HepG2 (cell line): ENCODE measurements around the gene CPT1B. TPM values are rescaled to one million over a fixed set of nuclear protein-coding genes. Genes with fewer than 3 reads are reported as not detected.
A peak's percentile ranks its signal among the peaks of the same experiment; 100 is the strongest.

ENCODE experiments used
- ASH2L ChIP-seq: fragments of 300-600, 200-600 bp; sonication (generic); IDR thresholded peaks from 2 replicates; pipeline ENCODE4 v1.7.0; 2017; ENCODE audit warnings: low read depth, mild to moderate bottlenecking, moderate library complexity, mixed read lengths, low read length; ENCODE audit not compliant: insufficient read length
- CBX5 ChIP-seq: sonication (generic); formaldehyde crosslinking; IDR thresholded peaks from 2 replicates; pipeline ENCODE4 v1.4.0; 2020; ENCODE audit warnings: missing genetic modification reagents, borderline replicate concordance
- FOXA1 ChIP-seq, 2 experiments: fragments of 450-650 bp in 1 of 2; sonication (generic) in 1 of 2; formaldehyde crosslinking in 1 of 2; IDR thresholded peaks; 2 replicates each; pipeline versions ENCODE4 v1.4.0 to v1.6.1; 2016 to 2020; ENCODE audit warnings: missing genetic modification reagents in 1 of 2
- FOXP4 ChIP-seq: sonication (generic); formaldehyde crosslinking; IDR thresholded peaks from 2 replicates; pipeline ENCODE4 v1.4.0; 2020; ENCODE audit warnings: missing genetic modification reagents
- GTF2F1 ChIP-seq: fragments of 150-350 bp; IDR thresholded peaks from 2 replicates; pipeline ENCODE4 v1.6.1; 2014; ENCODE audit warnings: low read length
- HDAC2 ChIP-seq: sonication (generic); formaldehyde crosslinking; IDR thresholded peaks from 2 replicates; pipeline ENCODE4 v1.4.0; 2020; ENCODE audit warnings: missing genetic modification reagents
- HOXA9 ChIP-seq: sonication (generic); formaldehyde crosslinking; IDR thresholded peaks from 2 replicates; pipeline ENCODE4 v1.8.1; 2022; ENCODE audit warnings: missing genetic modification reagents, mild to moderate bottlenecking, moderate library complexity, borderline replicate concordance
- ISL2 ChIP-seq: sonication (generic); formaldehyde crosslinking; IDR thresholded peaks from 2 replicates; pipeline ENCODE4 v1.5.0; 2020; ENCODE audit warnings: missing genetic modification reagents
- KAT7 ChIP-seq: IDR thresholded peaks from 2 replicates; pipeline ENCODE4 v1.6.1; 2018; ENCODE audit warnings: borderline replicate concordance, missing compliant biosample characterization
- KDM5A ChIP-seq: fragments of 200-600 bp; sonication (generic); IDR thresholded peaks from 2 replicates; pipeline ENCODE4 v1.7.0; 2018; ENCODE audit warnings: antibody characterized with exemption, mild to moderate bottlenecking, low read length, borderline replicate concordance
- MATR3 ChIP-seq: sonication (generic); formaldehyde crosslinking; IDR thresholded peaks from 2 replicates; pipeline ENCODE4 v1.4.0; 2020; ENCODE audit warnings: missing genetic modification reagents
- MLX ChIP-seq: IDR thresholded peaks from 2 replicates; pipeline ENCODE4 v1.6.1; 2016
- MTA3 ChIP-seq: sonication (generic); formaldehyde crosslinking; IDR thresholded peaks from 2 replicates; pipeline ENCODE4 v1.4.0; 2020; ENCODE audit warnings: missing genetic modification reagents
- MTF2 ChIP-seq: sonication (generic); formaldehyde crosslinking; IDR thresholded peaks from 2 replicates; pipeline ENCODE4 v1.5.0; 2020; ENCODE audit warnings: missing genetic modification reagents, borderline replicate concordance
- NCOR1 ChIP-seq: fragments of 200-600 bp; sonication (generic); IDR thresholded peaks from 2 replicates; pipeline ENCODE4 v1.7.0; 2017; ENCODE audit warnings: antibody characterized with exemption, low read length, borderline replicate concordance
- ONECUT2 ChIP-seq: sonication (generic); formaldehyde crosslinking; IDR thresholded peaks from 2 replicates; pipeline ENCODE4 v1.4.0; 2020; ENCODE audit warnings: missing genetic modification reagents
- REPIN1 ChIP-seq: sonication (generic); formaldehyde crosslinking; IDR thresholded peaks from 2 replicates; pipeline ENCODE4 v1.8.0; 2022; ENCODE audit warnings: missing genetic modification reagents, low read depth, mild to moderate bottlenecking, borderline replicate concordance
- SAP130 ChIP-seq: IDR thresholded peaks from 2 replicates; pipeline ENCODE4 v1.6.1; 2016; ENCODE audit warnings: low read depth
- SMAD1 ChIP-seq: sonication (generic); formaldehyde crosslinking; IDR thresholded peaks from 2 replicates; pipeline ENCODE4 v1.4.0; 2020; ENCODE audit warnings: missing genetic modification reagents, low read depth, mild to moderate bottlenecking, borderline replicate concordance
- SSRP1 ChIP-seq: IDR thresholded peaks from 2 replicates; pipeline ENCODE4 v1.6.1; 2016; ENCODE audit warnings: control low read depth
- SUZ12 ChIP-seq: fragments of 150-350 bp; IDR thresholded peaks from 2 replicates; pipeline ENCODE4 v1.6.1; 2014; ENCODE audit warnings: low read depth, low read length
- TBX2 ChIP-seq: sonication (generic); formaldehyde crosslinking; IDR thresholded peaks from 2 replicates; pipeline ENCODE4 v1.5.0; 2020; ENCODE audit warnings: missing genetic modification reagents, mild to moderate bottlenecking, borderline replicate concordance
- XRCC5 ChIP-seq: fragments of 200-400 bp; formaldehyde crosslinking; optimal IDR thresholded peaks from 2 replicates; pipeline ENCODE3; 2017; ENCODE audit warnings: mild to moderate bottlenecking, low read length
- ZFY ChIP-seq: sonication (generic); formaldehyde crosslinking; IDR thresholded peaks from 2 replicates; pipeline ENCODE4 v1.4.0; 2020; ENCODE audit warnings: missing genetic modification reagents
- ZNF205 ChIP-seq: IDR thresholded peaks from 2 replicates; pipeline ENCODE4 v1.6.1; 2018; ENCODE audit warnings: missing biosample characterization, missing genetic modification reagents
- ZNF337 ChIP-seq: sonication (generic); formaldehyde crosslinking; IDR thresholded peaks from 2 replicates; pipeline ENCODE4 v1.5.1; 2020; ENCODE audit warnings: missing genetic modification reagents, low read depth, mild to moderate bottlenecking, borderline replicate concordance
- ZNF350 ChIP-seq: sonication (generic); formaldehyde crosslinking; IDR thresholded peaks from 2 replicates; pipeline ENCODE4 v1.4.0; 2020; ENCODE audit warnings: mild to moderate bottlenecking, low read depth, missing genetic modification reagents, borderline replicate concordance
- ZNF570 ChIP-seq: sonication (generic); formaldehyde crosslinking; IDR thresholded peaks from 2 replicates; pipeline ENCODE4 v1.4.0; 2020; ENCODE audit warnings: mild to moderate bottlenecking, missing genetic modification reagents, borderline replicate concordance
- ZNF678 ChIP-seq: sonication (generic); formaldehyde crosslinking; IDR thresholded peaks from 2 replicates; pipeline ENCODE4 v1.4.0; 2020; ENCODE audit warnings: mild to moderate bottlenecking, missing genetic modification reagents
- ZNF703 ChIP-seq: sonication (generic); formaldehyde crosslinking; IDR thresholded peaks from 2 replicates; pipeline ENCODE4 v1.5.1; 2020; ENCODE audit warnings: missing genetic modification reagents, mild to moderate bottlenecking, moderate library complexity, borderline replicate concordance
- ZSCAN31 ChIP-seq: sonication (generic); formaldehyde crosslinking; IDR thresholded peaks from 2 replicates; pipeline ENCODE4 v1.5.0; 2020; ENCODE audit warnings: low read depth, mild to moderate bottlenecking, missing genetic modification reagents
- polyA plus RNA-seq, 8 experiments: library from polyadenylated mRNA; depleted of rRNA in 3 of 8; stranded (reverse) in 7 of 8; unstranded in 1 of 8; fragments of >200 nt; fragmentation: Illumina TruSeq in 4 of 8; extraction: Trizol in 4 of 8; gene quantifications; 2 replicates each; pipeline versions ENCODE4 v1.2.1 to v1.2.3, GENCODE V29; 2011 to 2016; ENCODE audit warnings: low read depth in 4 of 8, missing spikeins in 1 of 8, mixed read lengths in 1 of 8; ENCODE audit not compliant: insufficient read depth in 1 of 8
- total RNA-seq, 5 experiments: library from RNA; depleted of rRNA; stranded (reverse); fragments of >200 nt; fragmentation: Illumina TruSeq; extraction: Trizol; gene quantifications; 2 replicates each; pipeline ENCODE4 v1.2.3, GENCODE V29; 2016; ENCODE audit warnings: low read depth in 1 of 5

Gene CPT1B
- total and polyA plus RNA-seq, 2 of the 13 experiments (the other 11 are each of a cell fraction or from before 2014, with no cell fraction given), result 9.2 to 19.5 TPM

- TF ChIP-seq ZFY (CRISPR knock-in tag) (peak; percentile 80), KAT7 (peak; percentile 85; the same call in 1 of the 2 replicates), SSRP1 (CRISPR knock-in tag) (0 out of 2 replicates have a peak, but pooled peaks have one; percentile 38), ASH2L (no peak), SAP130 (peak; percentile 100), MATR3 (CRISPR knock-in tag) (no peak), ZNF678 (CRISPR knock-in tag) (peak; percentile 98), FOXP4 (peak; percentile 76), ZNF570 (CRISPR knock-in tag) (peak; percentile 81), CBX5 (CRISPR knock-in tag) (peak; percentile 98), FOXA1 (IDR thresholded peaks at IDR 0.05) (no peak), FOXA1 (CRISPR knock-in tag; IDR thresholded peaks at IDR 0.05) (peak; percentile 63), XRCC5 (peak; percentile 54), MTA3 (CRISPR knock-in tag) (peak; percentile 95), REPIN1 (CRISPR knock-in tag) (peak; percentile 77; the same call in 1 of the 2 replicates), SMAD1 (CRISPR knock-in tag) (no peak), TBX2 (CRISPR knock-in tag) (peak; percentile 91), SUZ12 (no peak), HDAC2 (CRISPR knock-in tag) (peak; percentile 94), ZNF205 (CRISPR knock-in tag) (peak; percentile 98), HOXA9 (CRISPR knock-in tag) (peak; percentile 99), MTF2 (CRISPR knock-in tag) (peak; percentile 93), GTF2F1 (no peak), ZNF337 (CRISPR knock-in tag) (peak; percentile 96; the same call in 1 of the 2 replicates), NCOR1 (no peak), ZSCAN31 (CRISPR knock-in tag) (peak; percentile 93), KDM5A (no peak), ZNF703 (CRISPR knock-in tag) (peak; percentile 87; the same call in 1 of the 2 replicates), ZNF350 (peak; percentile 71), ISL2 (CRISPR knock-in tag) (peak; percentile 89), MLX (CRISPR knock-in tag) (peak; percentile 69; the same call in 1 of the 2 replicates), ONECUT2 (CRISPR knock-in tag) (peak; percentile 80)
These were observed 21.7 kb upstream of the CPT1B start (continued) for GRCh38 chr22:50599816-50600455.
